Coronary artery (tissue), 2 donors: ENCODE results near the gene PCDHGA7.
A peak's percentile ranks its signal among the peaks of the same experiment; 100 is the strongest.
"Not testable (repeated sequence)": the region's sequence is repeated elsewhere in the genome, so short reads cannot be mapped to it uniquely, and the experiment has no call there.

Experiments
- DNase-seq: peaks from one replicate; pipeline ENCODE4 v3.0.0-alpha.2; 2017; ENCODE audit warnings: low spot score
- H3K27ac ChIP-seq, 2 donors: fragments of 200-600 bp; sonication (generic); one replicate each; pipeline ENCODE4 v1.5.1; 2016 to 2019
- H3K4me3 ChIP-seq: fragments of 200-600 bp; sonication (generic); 2 replicates; pipeline ENCODE4 v1.5.1; 2016; ENCODE audit warnings: mild to moderate bottlenecking, moderate library complexity
- TF ChIP-seq, protein P1 (sequence below): fragments of 200-600 bp; sonication (generic); IDR thresholded peaks from one replicate; pipeline ENCODE4 v1.5.1; 2019; ENCODE audit warnings: antibody characterized with exemption

The PCDHGA7 gene

DNA sequence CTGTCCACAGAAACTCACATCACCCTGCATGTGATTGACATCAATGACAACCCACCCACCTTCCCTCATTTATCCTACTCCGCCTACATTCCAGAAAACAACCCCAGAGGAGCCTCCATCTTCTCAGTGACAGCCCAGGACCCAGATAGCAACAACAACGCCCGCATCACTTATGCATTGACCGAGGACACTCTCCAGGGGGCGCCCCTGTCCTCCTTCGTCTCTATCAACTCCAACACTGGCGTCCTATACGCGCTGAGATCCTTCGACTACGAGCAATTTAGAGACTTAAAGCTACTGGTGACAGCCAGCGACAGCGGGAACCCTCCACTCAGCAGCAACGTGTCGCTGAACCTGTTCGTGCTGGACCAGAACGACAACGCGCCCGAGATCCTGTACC, 37.2 kb upstream of the PCDHGA7 start:
- DNase-seq, result no peak
- H3K4me3 ChIP-seq, result peak overlapping the region; percentile 19
- no peak overlapping the region for H3K27ac ChIP-seq
- TF ChIP-seq, protein P1, sequence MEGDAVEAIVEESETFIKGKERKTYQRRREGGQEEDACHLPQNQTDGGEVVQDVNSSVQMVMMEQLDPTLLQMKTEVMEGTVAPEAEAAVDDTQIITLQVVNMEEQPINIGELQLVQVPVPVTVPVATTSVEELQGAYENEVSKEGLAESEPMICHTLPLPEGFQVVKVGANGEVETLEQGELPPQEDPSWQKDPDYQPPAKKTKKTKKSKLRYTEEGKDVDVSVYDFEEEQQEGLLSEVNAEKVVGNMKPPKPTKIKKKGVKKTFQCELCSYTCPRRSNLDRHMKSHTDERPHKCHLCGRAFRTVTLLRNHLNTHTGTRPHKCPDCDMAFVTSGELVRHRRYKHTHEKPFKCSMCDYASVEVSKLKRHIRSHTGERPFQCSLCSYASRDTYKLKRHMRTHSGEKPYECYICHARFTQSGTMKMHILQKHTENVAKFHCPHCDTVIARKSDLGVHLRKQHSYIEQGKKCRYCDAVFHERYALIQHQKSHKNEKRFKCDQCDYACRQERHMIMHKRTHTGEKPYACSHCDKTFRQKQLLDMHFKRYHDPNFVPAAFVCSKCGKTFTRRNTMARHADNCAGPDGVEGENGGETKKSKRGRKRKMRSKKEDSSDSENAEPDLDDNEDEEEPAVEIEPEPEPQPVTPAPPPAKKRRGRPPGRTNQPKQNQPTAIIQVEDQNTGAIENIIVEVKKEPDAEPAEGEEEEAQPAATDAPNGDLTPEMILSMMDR, result no peak

DNA sequence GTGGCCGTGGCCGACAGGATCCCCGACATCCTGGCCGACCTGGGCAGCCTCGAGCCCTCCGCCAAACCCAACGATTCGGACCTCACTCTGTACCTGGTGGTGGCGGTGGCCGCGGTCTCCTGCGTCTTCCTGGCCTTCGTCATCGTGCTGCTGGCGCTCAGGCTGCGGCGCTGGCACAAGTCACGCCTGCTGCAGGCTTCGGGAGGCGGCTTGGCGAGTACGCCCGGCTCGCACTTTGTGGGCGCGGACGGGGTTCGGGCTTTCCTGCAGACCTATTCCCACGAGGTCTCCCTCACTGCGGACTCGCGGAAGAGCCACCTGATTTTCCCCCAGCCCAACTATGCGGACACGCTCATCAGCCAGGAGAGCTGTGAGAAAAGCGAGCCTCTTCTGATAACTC, 36.5 kb upstream of the PCDHGA7 start:
- peak overlapping the region; percentile 17 for H3K4me3 ChIP-seq
- not testable (repeated sequence) for DNase-seq, H3K27ac ChIP-seq

DNA sequence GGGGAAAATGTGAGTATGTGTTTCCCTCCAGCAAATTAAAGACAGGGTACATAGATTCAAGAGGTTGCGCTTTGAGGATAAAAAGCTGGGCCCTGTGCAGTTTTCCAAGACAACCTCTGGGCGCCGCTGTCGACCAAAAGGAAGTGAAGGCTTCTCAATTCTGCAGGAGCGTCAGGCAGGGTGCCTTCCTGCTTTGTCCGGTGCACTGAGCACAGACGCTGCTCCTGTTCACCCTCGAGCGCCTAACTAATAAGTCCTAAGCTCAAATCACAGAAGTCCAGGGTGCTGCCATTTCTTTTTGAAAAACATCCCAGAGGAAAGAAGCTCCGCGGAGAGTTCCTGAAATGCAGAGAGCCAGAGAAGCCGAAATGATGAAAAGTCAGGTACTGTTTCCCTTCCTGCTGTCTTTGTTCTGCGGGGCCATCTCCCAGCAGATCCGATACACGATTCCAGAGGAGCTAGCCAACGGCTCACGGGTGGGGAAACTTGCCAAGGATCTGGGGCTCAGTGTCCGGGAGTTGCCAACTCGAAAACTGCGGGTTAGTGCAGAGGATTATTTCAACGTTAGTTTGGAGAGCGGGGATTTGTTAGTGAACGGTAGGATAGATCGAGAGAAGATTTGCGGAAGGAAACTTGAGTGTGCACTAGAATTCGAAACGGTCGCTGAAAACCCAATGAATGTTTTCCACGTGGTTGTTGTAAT, 32.5 kb upstream of the PCDHGA7 start, which contains the start of gene PCDHGB1:
TSS of gene PCDHGB1 (plus strand) at position 183 of the 703 bp plus-strand sequence. CDS start at position 345, 162 bp downstream.
- peak within 1 kb of the TSS; percentile 28 for H3K4me3 ChIP-seq
- TF ChIP-seq, protein P1, result no peak
- DNase-seq, result no peak
- no peak within 1 kb of the TSS for H3K27ac ChIP-seq

DNA sequence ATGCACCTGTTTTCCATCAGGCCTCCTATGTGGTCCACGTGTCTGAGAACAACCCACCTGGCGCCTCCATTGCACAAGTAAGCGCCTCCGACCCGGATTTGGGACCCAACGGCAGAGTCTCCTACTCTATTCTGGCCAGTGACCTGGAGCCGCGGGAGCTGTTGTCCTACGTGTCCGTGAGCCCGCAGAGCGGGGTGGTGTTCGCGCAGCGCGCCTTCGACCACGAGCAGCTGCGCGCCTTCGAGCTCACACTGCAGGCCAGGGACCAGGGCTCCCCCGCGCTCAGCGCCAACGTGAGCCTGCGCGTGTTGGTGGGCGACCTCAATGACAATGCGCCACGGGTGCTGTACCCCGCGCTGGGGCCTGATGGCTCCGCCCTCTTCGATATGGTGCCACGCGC, 31.0 kb upstream of the PCDHGA7 start:
- Histone ChIP-seq H3K4me3 (no peak overlapping the region), H3K27ac (no peak overlapping the region)
- TF ChIP-seq, protein P1, result no peak
- DNase-seq, result no peak

DNA sequence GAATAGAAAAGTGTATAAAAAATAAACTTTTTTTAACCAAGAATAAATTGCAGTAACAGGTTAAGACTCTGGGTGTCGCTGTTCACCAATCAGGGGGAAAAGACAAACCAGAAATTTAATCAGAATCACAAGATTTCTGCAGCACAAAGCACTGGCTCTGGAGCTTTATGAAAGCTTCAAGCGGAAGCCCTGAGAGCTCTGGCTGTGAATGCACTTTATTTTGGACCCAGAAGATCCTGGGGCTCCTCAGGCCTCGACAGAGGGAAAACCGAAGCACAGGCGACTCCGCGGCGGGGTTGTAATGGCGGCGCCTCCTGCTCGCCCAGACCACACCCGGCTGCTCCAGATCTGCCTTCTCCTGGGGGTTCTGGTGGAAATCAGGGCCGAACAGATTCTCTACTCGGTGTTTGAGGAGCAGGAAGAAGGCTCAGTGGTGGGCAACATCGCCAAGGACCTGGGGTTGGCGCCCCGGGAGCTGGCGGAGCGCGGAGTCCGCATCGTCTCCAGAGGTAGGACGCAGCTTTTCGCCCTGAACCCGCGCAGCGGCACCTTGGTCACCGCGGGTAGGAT, 27.6 kb upstream of the PCDHGA7 start, which contains the start of gene PCDHGA4:
TSS of gene PCDHGA4 (plus strand) at position 122 of the 570 bp plus-strand sequence. CDS start at position 209, 87 bp downstream.
- TF ChIP-seq, protein P1, result no peak
- Histone ChIP-seq H3K4me3 (peak within 1 kb of the TSS; percentile 60), H3K27ac (no peak within 1 kb of the TSS)
- DNase-seq, result no peak

DNA sequence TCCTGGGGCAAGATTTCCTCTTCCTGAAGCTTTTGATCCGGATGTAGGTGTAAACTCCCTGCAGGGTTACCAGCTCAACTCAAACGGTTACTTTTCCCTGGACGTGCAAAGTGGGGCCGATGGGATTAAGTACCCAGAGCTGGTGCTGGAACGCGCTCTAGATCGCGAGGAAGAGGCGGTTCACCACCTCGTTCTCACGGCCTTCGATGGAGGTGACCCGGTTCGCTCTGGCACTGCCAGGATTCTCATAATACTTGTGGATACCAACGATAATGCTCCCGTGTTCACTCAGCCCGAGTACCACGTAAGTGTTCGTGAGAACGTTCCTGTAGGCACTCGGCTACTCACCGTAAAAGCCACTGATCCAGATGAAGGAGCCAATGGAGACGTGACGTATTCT, 26.9 kb upstream of the PCDHGA7 start:
- TF ChIP-seq, protein P1, result no peak
- DNase-seq, result no peak

DNA sequence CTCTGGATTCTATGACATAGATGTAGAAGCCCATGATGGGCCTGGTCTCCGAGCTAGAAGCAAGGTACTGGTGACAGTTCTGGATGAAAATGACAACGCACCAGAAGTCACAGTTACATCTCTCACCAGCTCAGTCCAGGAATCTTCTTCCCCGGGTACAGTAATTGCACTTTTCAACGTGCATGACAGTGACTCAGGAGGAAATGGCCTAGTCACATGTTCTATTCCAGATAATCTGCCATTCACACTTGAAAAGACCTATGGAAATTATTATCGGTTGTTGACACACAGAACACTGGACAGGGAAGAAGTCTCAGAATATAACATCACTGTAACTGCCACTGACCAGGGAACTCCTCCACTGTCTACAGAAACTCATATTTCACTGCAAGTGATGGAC, 26.4 kb upstream of the PCDHGA7 start:
- TF ChIP-seq, protein P1, result no peak
- H3K4me3 ChIP-seq, result no peak overlapping the region
- no peak for DNase-seq
- H3K27ac ChIP-seq, result no peak overlapping the region

More for the DNA sequence above, 26.9 kb upstream of the PCDHGA7 start:
- Histone ChIP-seq H3K4me3 (peak overlapping the region; percentile 60), H3K27ac (no peak overlapping the region)
